Activated CD4-positive, alpha-beta memory T cell treated with anti-CD3 and anti-CD28 coated beads for 36 hours (primary cell): Measurements from ENCODE around the gene EXOC4. TPM values are rescaled to one million over a fixed set of nuclear protein-coding genes. Genes with fewer than 3 reads are reported as not detected.
A peak's percentile ranks its signal among the peaks of the same experiment; 100 is the strongest.

Source experiments
- CTCF ChIA-PET: fragments of 350-600 bp; sonication (Branson Sonifier 250); formaldehyde crosslinking; loops from one replicate; lab custom pipeline; 2021; ENCODE audit warnings: antibody characterized with exemption, inconsistent platforms; lab: Charles Lee
- POLR2A ChIA-PET: fragments of 350-600 bp; sonication (Branson Sonifier 250); formaldehyde crosslinking; loops from one replicate; lab custom pipeline; 2021; ENCODE audit warnings: antibody characterized with exemption; lab: Charles Lee
- DNase-seq: peaks from one replicate; pipeline ENCODE4 v3.0.0-alpha.2; 2020
- H3K27ac Mint-ChIP-seq: one replicate; pipeline ENCODE4 v1.8.0; 2021; ENCODE audit warnings: mixed read lengths
- H3K27me3 Mint-ChIP-seq: one replicate; pipeline ENCODE4 v1.8.0; 2021; ENCODE audit warnings: mixed read lengths
- H3K36me3 Mint-ChIP-seq: one replicate; pipeline ENCODE4 v1.8.0; 2021; ENCODE audit warnings: mixed read lengths
- H3K4me1 Mint-ChIP-seq: one replicate; pipeline ENCODE4 v1.8.0; 2021; ENCODE audit warnings: low read depth, mixed read lengths
- H3K4me3 Mint-ChIP-seq: one replicate; pipeline ENCODE4 v1.8.0; 2021; ENCODE audit warnings: mild to moderate bottlenecking, mixed read lengths
- H3K9me3 Mint-ChIP-seq: one replicate; pipeline ENCODE4 v1.8.0; 2021; ENCODE audit warnings: mixed read lengths
- intact Hi-C: fragments of 100-400 bp; cut with micrococcal nuclease; formaldehyde crosslinking; loops from one replicate; pipeline ENCODE4 v1.15.1; 2023
- total RNA-seq, 2 experiments: library from RNA; stranded (reverse); gene quantifications; one replicate each; pipeline ENCODE4 v1.2.3, GENCODE V29; 2021

The EXOC4 gene
- total RNA-seq, 2 experiments from 2014 or later: 55.8 to 60.8 TPM

- no peak for DNase-seq
- ChIA-PET POLR2A (interaction anchor here (0.6 kb wide), 1 partner anchor 8 kb away, joined by 3 read pairs; no protein-coding TSS in a partner anchor), CTCF (no interaction called here)
- H3K9me3 Mint-ChIP-seq: no peaks in the 10 kb centered on the region
- H3K27me3 Mint-ChIP-seq: peaks cover 10% of the 10 kb centered on the region
- H3K4me1 Mint-ChIP-seq: no peaks in the 10 kb centered on the region
- H3K4me3 Mint-ChIP-seq: no peak overlapping the region
- no peaks in the 10 kb centered on the region for H3K36me3 Mint-ChIP-seq
- intact Hi-C loops: no loop called here
- H3K27ac Mint-ChIP-seq: no peak overlapping the region
Observed at GRCh38 chr7:133246558-133246957, 6.3 kb upstream of the EXOC4 start.

GRCh38 chr7:133248901-133249300, 4.0 kb upstream of the EXOC4 start:
- no peaks in the 10 kb centered on the region for H3K9me3 Mint-ChIP-seq
- H3K4me1 Mint-ChIP-seq: peaks cover 3% of the 10 kb centered on the region
- no peak for DNase-seq
- ChIA-PET CTCF (no interaction called here), POLR2A (no interaction called here)
- intact Hi-C loops: no loop called here
- H3K27me3 Mint-ChIP-seq: peaks cover 1% of the 10 kb centered on the region
- H3K27ac Mint-ChIP-seq: no peak overlapping the region
- H3K36me3 Mint-ChIP-seq: no peaks in the 10 kb centered on the region
- H3K4me3 Mint-ChIP-seq: no peak overlapping the region

- CTCF ChIA-PET: no interaction called here
- H3K9me3 Mint-ChIP-seq: no peaks in the 10 kb centered on the region
Observed at GRCh38 chr7:133252506-133252857, 396 bp upstream of the EXOC4 start.

DNA sequence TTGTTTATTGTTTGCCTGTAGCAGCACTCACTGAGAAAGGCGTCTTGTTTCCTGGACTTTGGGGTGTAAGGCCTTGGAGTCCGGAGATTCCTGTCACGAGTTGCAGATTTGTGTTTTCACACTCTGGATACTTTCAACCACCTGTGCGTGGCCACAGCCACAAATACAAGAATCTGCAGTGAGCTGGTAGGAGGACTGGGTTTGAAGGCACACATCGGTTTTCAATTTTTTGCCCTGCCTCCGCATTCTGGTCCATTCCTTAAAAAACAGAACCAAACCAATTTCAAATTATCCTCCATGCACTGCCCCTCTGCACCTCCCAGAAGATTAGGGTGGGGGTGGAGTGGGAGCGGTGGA, 619 bp downstream of the EXOC4 start:
- CTCF ChIA-PET: interaction anchor here (1.2 kb wide), 1 partner anchor 888 kb away, joined by 3 read pairs; no protein-coding TSS in a partner anchor
- Mint-ChIP-seq H3K27me3 (no peaks in the 10 kb centered on the region), H3K4me3 (peak overlapping the region; percentile 89), H3K36me3 (peaks cover 8% of the 10 kb centered on the region), H3K4me1 (peaks cover 30% of the 10 kb centered on the region), H3K27ac (peak overlapping the region; percentile 85), H3K9me3 (no peaks in the 10 kb centered on the region)
- POLR2A ChIA-PET: interaction anchor here (1.0 kb wide), 1 partner anchor 171 kb away, joined by 3 read pairs; the partner anchor contains the start of gene CHCHD3
- peak; percentile 24 for DNase-seq
- intact Hi-C loops: loop anchor here (1.0 to 10.0 kb wide), 3 partner anchors 171 to 1201 kb away; partner anchors contain the start of genes AKR1B1, CHCHD3 and LRGUK

More at GRCh38 chr7:133252506-133252857, 396 bp upstream of the EXOC4 start:
- Mint-ChIP-seq H3K4me3 (peak overlapping the region; percentile 89), H3K27me3 (no peaks in the 10 kb centered on the region), H3K27ac (peak overlapping the region; percentile 23), H3K4me1 (peaks cover 28% of the 10 kb centered on the region), H3K36me3 (peaks cover 8% of the 10 kb centered on the region)
- no peak for DNase-seq
- intact Hi-C loops: loop anchor here (1.0 to 10.0 kb wide), 3 partner anchors 875 to 1202 kb away; partner anchors contain the start of genes AKR1B1 and LRGUK
- POLR2A ChIA-PET: no interaction called here

DNA sequence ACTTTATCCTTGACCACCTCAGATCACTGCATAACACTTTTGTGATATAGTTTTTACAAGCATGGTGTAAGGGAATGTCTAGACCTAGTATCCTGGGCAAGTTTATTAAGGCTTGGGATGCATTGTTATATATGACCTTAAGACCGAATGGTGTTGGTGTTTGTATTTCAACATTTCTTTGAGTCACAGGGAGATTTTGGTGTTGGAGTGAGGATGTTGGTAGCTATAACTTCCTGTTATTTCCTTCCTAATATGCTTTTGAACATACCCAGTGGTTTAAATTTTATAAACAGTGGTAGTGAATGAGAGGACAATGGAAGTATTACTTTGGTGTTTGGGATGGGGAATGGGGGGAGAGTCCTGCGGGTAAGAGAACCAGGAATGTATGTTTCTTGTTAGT, 2.6 kb downstream of the EXOC4 start:
- no peaks in the 10 kb centered on the region for H3K9me3 Mint-ChIP-seq
- H3K36me3 Mint-ChIP-seq: peaks cover 8% of the 10 kb centered on the region
- no peaks in the 10 kb centered on the region for H3K27me3 Mint-ChIP-seq
- intact Hi-C loops: loop anchor here (10.0 kb wide), 1 partner anchor 1199 kb away; the partner anchor contains the start of gene AKR1B1
- H3K27ac Mint-ChIP-seq: no peak overlapping the region
- no peak for DNase-seq
- H3K4me3 Mint-ChIP-seq: no peak overlapping the region
- CTCF ChIA-PET: no interaction called here
- POLR2A ChIA-PET: no interaction called here
- H3K4me1 Mint-ChIP-seq: peaks cover 30% of the 10 kb centered on the region

DNA sequence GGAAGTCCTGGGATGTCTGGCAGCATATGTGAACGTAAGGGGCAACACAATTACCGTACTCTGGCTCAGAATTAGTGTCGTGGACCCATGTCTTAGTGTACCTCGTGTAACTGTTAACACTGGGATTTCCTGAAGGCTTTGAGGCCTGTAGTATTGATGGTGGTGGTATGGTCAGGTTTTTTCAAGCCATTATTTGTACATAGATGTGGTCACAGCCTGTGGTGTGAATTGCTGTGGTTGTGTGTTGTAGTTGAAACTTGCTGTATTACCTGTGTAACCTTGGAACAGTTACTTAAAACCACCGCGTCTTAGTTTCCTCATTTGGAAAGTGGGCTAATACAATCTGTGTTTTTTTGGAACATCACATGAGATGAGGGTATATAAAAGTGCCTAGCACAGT, 5.3 kb downstream of the EXOC4 start:
- no peaks in the 10 kb centered on the region for H3K9me3 Mint-ChIP-seq
- no peak for DNase-seq
- peaks cover 12% of the 10 kb centered on the region for H3K36me3 Mint-ChIP-seq
- peaks cover 35% of the 10 kb centered on the region for H3K4me1 Mint-ChIP-seq
- no peaks in the 10 kb centered on the region for H3K27me3 Mint-ChIP-seq
- ChIA-PET POLR2A (no interaction called here), CTCF (no interaction called here)
- intact Hi-C loops: loop anchor here (10.0 kb wide), 1 partner anchor 1197 kb away; the partner anchor contains the start of gene AKR1B1
- no peak overlapping the region for H3K4me3 Mint-ChIP-seq
- no peak overlapping the region for H3K27ac Mint-ChIP-seq

GRCh38 chr7:133265821-133266220, 12.9 kb downstream of the EXOC4 start:
- intact Hi-C loops: no loop called here
- Mint-ChIP-seq H3K4me1 (peaks cover 28% of the 10 kb centered on the region), H3K9me3 (no peaks in the 10 kb centered on the region), H3K27me3 (no peaks in the 10 kb centered on the region), H3K4me3 (no peak overlapping the region), H3K27ac (no peak overlapping the region), H3K36me3 (peaks cover 9% of the 10 kb centered on the region)
- no peak for DNase-seq
- CTCF ChIA-PET: no interaction called here
- POLR2A ChIA-PET: no interaction called here

DNA sequence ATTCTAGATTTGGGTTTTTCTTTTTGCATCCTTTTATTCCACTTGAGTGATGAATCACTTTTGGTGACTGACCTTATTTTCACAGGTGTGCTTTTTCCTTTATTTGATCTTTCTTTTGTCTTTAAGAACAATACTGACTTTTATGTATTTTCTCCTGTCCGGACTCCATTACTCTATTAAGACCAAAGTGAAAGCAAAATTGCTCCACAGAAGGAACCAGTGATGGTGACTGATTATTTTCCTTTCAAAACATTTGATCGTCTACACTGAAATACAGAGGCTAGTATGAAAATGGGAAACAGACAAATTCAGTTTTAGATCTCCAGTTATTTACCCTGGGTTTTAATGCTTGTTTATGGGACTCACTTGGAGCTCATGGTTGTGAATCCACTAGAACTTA, 15.5 kb downstream of the EXOC4 start:
- peaks cover 23% of the 10 kb centered on the region for H3K4me1 Mint-ChIP-seq
- POLR2A ChIA-PET: no interaction called here
- intact Hi-C loops: no loop called here
- H3K9me3 Mint-ChIP-seq: no peaks in the 10 kb centered on the region
- no peak for DNase-seq
- H3K36me3 Mint-ChIP-seq: peaks cover 5% of the 10 kb centered on the region
- H3K4me3 Mint-ChIP-seq: no peak overlapping the region
- H3K27ac Mint-ChIP-seq: no peak overlapping the region
- H3K27me3 Mint-ChIP-seq: no peaks in the 10 kb centered on the region
- CTCF ChIA-PET: no interaction called here

- H3K4me1 Mint-ChIP-seq: peaks cover 18% of the 10 kb centered on the region
- DNase-seq: no peak
- ChIA-PET POLR2A (no interaction called here), CTCF (interaction anchor here (0.6 kb wide), 1 partner anchor 324 kb away, joined by 3 read pairs; no protein-coding TSS in a partner anchor)
- no peak overlapping the region for H3K27ac Mint-ChIP-seq
- no peaks in the 10 kb centered on the region for H3K9me3 Mint-ChIP-seq
- peaks cover 25% of the 10 kb centered on the region for H3K36me3 Mint-ChIP-seq
- no peaks in the 10 kb centered on the region for H3K27me3 Mint-ChIP-seq
- no peak overlapping the region for H3K4me3 Mint-ChIP-seq
- intact Hi-C loops: no loop called here
Observed at GRCh38 chr7:133272336-133272735, 19.5 kb downstream of the EXOC4 start.

GRCh38 chr7:133273227-133273626, 20.3 kb downstream of the EXOC4 start:
- Mint-ChIP-seq H3K4me1 (peaks cover 10% of the 10 kb centered on the region), H3K27ac (no peak overlapping the region), H3K9me3 (no peaks in the 10 kb centered on the region), H3K36me3 (peaks cover 33% of the 10 kb centered on the region), H3K27me3 (no peaks in the 10 kb centered on the region), H3K4me3 (no peak overlapping the region)
- intact Hi-C loops: no loop called here
- ChIA-PET CTCF (interaction anchor here (1.3 kb wide), 1 partner anchor 19 kb away, joined by 3 read pairs; no protein-coding TSS in a partner anchor), POLR2A (no interaction called here)
- no peak for DNase-seq

- POLR2A ChIA-PET: no interaction called here
- H3K27ac Mint-ChIP-seq: no peak overlapping the region
- CTCF ChIA-PET: interaction anchor here (1.3 kb wide), 1 partner anchor 18 kb away, joined by 3 read pairs; no protein-coding TSS in a partner anchor
- H3K36me3 Mint-ChIP-seq: peaks cover 41% of the 10 kb centered on the region
- no peak for DNase-seq
- no peaks in the 10 kb centered on the region for H3K9me3 Mint-ChIP-seq
- H3K27me3 Mint-ChIP-seq: no peaks in the 10 kb centered on the region
- intact Hi-C loops: no loop called here
- H3K4me1 Mint-ChIP-seq: peaks cover 2% of the 10 kb centered on the region
- H3K4me3 Mint-ChIP-seq: no peak overlapping the region
Observed at GRCh38 chr7:133274265-133274664, 21.4 kb downstream of the EXOC4 start.

- intact Hi-C loops: no loop called here
- ChIA-PET CTCF (interaction anchor here (0.6 kb wide), 1 partner anchor 45 kb away, joined by 3 read pairs; no protein-coding TSS in a partner anchor), POLR2A (no interaction called here)
- H3K4me3 Mint-ChIP-seq: no peak overlapping the region
- H3K9me3 Mint-ChIP-seq: no peaks in the 10 kb centered on the region
- H3K4me1 Mint-ChIP-seq: peaks cover 2% of the 10 kb centered on the region
- no peak overlapping the region for H3K27ac Mint-ChIP-seq
- DNase-seq: no peak
- peaks cover 45% of the 10 kb centered on the region for H3K36me3 Mint-ChIP-seq
- H3K27me3 Mint-ChIP-seq: no peaks in the 10 kb centered on the region
Observed at GRCh38 chr7:133275008-133275407, 22.1 kb downstream of the EXOC4 start.
